GM12878 (cell line): ENCODE measurements around the gene ECM2. TPM values are rescaled to one million over a fixed set of nuclear protein-coding genes. Genes with fewer than 3 reads are reported as not detected.

Source experiments
- ATAC-seq: fragments of 200-7000 bp; cut with Tn5 transposase; 3 replicates; pipeline ENCODE4 v1.9.1; 2020; ENCODE audit warnings: mild to moderate bottlenecking, moderate library complexity
- BruUV-seq: library from RNA; stranded (reverse); fragments of 400-500 nt; replicated peaks from 2 replicates; lab custom pipeline; 2021; lab: Mats Ljungman, UMichigan
- CTCF ChIA-PET: fragments of 300-600 bp; sonication (Branson Sonifier 250); formaldehyde crosslinking; extraction: SDS; loops from one replicate; lab custom pipeline; 2021; ENCODE audit warnings: inconsistent platforms; lab: Yijun Ruan, JAX
- POLR2A ChIA-PET: fragments of 350-600 bp; formaldehyde crosslinking; extraction: SDS; loops from one replicate; lab custom pipeline; 2021; ENCODE audit warnings: inconsistent platforms; lab: Charles Lee
- RAD21 ChIA-PET: fragments of 300-600 bp; sonication (Branson Sonifier 250); formaldehyde crosslinking; loops from one replicate; lab custom pipeline; 2023; ENCODE audit warnings: antibody characterized with exemption; ENCODE audit not compliant: unreplicated experiment; lab: Charles Lee
- SMC1A ChIA-PET: fragments of 300-600 bp; sonication (Branson Sonifier 250); formaldehyde crosslinking; loops from one replicate; lab custom pipeline; 2023; ENCODE audit not compliant: unreplicated experiment, uncharacterized antibody; lab: Charles Lee
- DNase-seq: peaks from one replicate; pipeline ENCODE4 v3.0.0-alpha.2; 2011; ENCODE audit warnings: low read depth, low spot score
- FAIRE-seq: peaks from 3 replicates; lab custom pipeline; 2011; peaks lifted over from hg19 to GRCh38; lab: Jason Lieb, UNC
- H2AFZ ChIP-seq: 2 replicates; pipeline ENCODE4 v1.6.0; 2011; ENCODE audit warnings: low read depth, low read length, control low read depth; ENCODE audit not compliant: control insufficient read depth
- H3K27ac ChIP-seq: 2 replicates; pipeline ENCODE4 v1.5.1; 2011; ENCODE audit warnings: control low read depth; ENCODE audit not compliant: control insufficient read depth, insufficient read depth
- H3K27me3 ChIP-seq, 2 experiments: replicated peaks in 1 of 2; 2 replicates each; pipeline versions ENCODE4 v1.6.0 to v1.6.1; 2011; ENCODE audit warnings: low read length in 1 of 2; ENCODE audit not compliant: control insufficient read depth in 2 of 2, insufficient read depth in 2 of 2
- H3K36me3 ChIP-seq, 2 experiments: 2 replicates each; pipeline ENCODE4 v1.5.1; 2011; ENCODE audit warnings: low read length in 1 of 2; ENCODE audit not compliant: control insufficient read depth in 2 of 2, insufficient read depth in 2 of 2
- H3K4me1 ChIP-seq: 2 replicates; pipeline ENCODE4 v1.6.1; 2011; ENCODE audit warnings: mild to moderate bottlenecking, low read length, moderate library complexity, mixed read lengths; ENCODE audit not compliant: control insufficient read depth, insufficient read depth
- H3K4me2 ChIP-seq: 2 replicates; pipeline ENCODE4 v1.6.0; 2011; ENCODE audit warnings: control low read depth; ENCODE audit not compliant: control insufficient read depth, insufficient read depth
- H3K4me3 ChIP-seq: fragments of 200-600 bp; sonication (generic); 2 replicates; pipeline ENCODE4 v1.5.1; 2016
- H3K79me2 ChIP-seq: 2 replicates; pipeline ENCODE4 v1.6.0; 2011; ENCODE audit warnings: low read length; ENCODE audit not compliant: control insufficient read depth, insufficient read depth
- H3K9ac ChIP-seq: 2 replicates; pipeline ENCODE4 v1.8.0; 2011; ENCODE audit warnings: low read length, control low read depth, mixed read lengths; ENCODE audit not compliant: control insufficient read depth, insufficient read depth
- H3K9me3 ChIP-seq: replicated peaks from 3 replicates; pipeline ENCODE4 v1.5.1; 2011; ENCODE audit warnings: mild to moderate bottlenecking, low read length; ENCODE audit not compliant: control insufficient read depth, insufficient read depth
- H4K20me1 ChIP-seq: 2 replicates; pipeline ENCODE4 v1.6.0; 2011; ENCODE audit not compliant: control insufficient read depth, insufficient read depth
- EZH2 ChIP-seq: IDR thresholded peaks from 2 replicates; pipeline ENCODE4 v1.6.1; 2012; ENCODE audit warnings: low read depth, mild to moderate bottlenecking, control low read depth, inconsistent platforms, low read length, borderline replicate concordance; ENCODE audit not compliant: control insufficient read depth
- IKZF2 ChIP-seq, 2 experiments: fragments of 450-650 bp; IDR thresholded peaks; 2 replicates each; pipeline ENCODE4 v1.6.1; 2017; ENCODE audit warnings: mild to moderate bottlenecking in 2 of 2, moderate library complexity in 2 of 2
- JUNB ChIP-seq: IDR thresholded peaks from 2 replicates; pipeline ENCODE4 v1.6.1; 2016; ENCODE audit warnings: antibody characterized with exemption, mild to moderate bottlenecking
- MEF2B ChIP-seq: fragments of 450-650 bp; IDR thresholded peaks from 2 replicates; pipeline ENCODE4 v1.6.1; 2018; ENCODE audit warnings: mild to moderate bottlenecking, moderate library complexity; ENCODE audit not compliant: partially characterized antibody, poor library complexity, severe bottlenecking
- POLR2AphosphoS2 ChIP-seq: IDR thresholded peaks from 2 replicates; pipeline ENCODE4 v1.6.1; 2011; ENCODE audit warnings: low read depth, mild to moderate bottlenecking, low read length, improper control_type of control experiment, moderate library complexity
- POU2F2 ChIP-seq: IDR thresholded peaks from 3 replicates; pipeline ENCODE4 v1.6.1; 2011; ENCODE audit warnings: low read depth, mild to moderate bottlenecking, low read length, borderline replicate concordance
- RAD21 ChIP-seq: IDR thresholded peaks from 2 replicates; pipeline ENCODE4 v1.6.1; 2011; ENCODE audit warnings: mild to moderate bottlenecking, low read depth, low read length, moderate library complexity; ENCODE audit not compliant: insufficient read depth
- RFX5 ChIP-seq: IDR thresholded peaks from 2 replicates; pipeline ENCODE4 v1.6.1; 2011; ENCODE audit warnings: low read depth, low read length, improper control_type of control experiment
- RUNX3 ChIP-seq: IDR thresholded peaks from 2 replicates; pipeline ENCODE4 v1.6.1; 2012; ENCODE audit warnings: low read length, inconsistent platforms
- SREBF1 ChIP-seq: IDR thresholded peaks from 2 replicates; pipeline ENCODE4 v1.6.1; 2012; ENCODE audit warnings: mild to moderate bottlenecking, low read length
- TCF7 ChIP-seq: IDR thresholded peaks from 2 replicates; pipeline ENCODE4 v1.6.1; 2014; ENCODE audit warnings: antibody characterized with exemption, borderline replicate concordance
- WGBS: methylation state at CpG from one replicate; pipeline ENCODE4 v1.1.6; 2016; ENCODE audit warnings: low lambda C conversion rate; ENCODE audit not compliant: insufficient replicate concordance, insufficient coverage; ENCODE audit errors: missing lambda C conversion rate; 5-methylcytosine and 5-hydroxymethylcytosine counted together
- in situ Hi-C: fragments of 300-500 bp; cut with MboI; formaldehyde crosslinking; loops from 9 replicates; pipeline ENCODE4 v1.14.3; 2018; ENCODE audit warnings: mixed read lengths
- intact Hi-C: fragments of 100-400 bp; cut with micrococcal nuclease; formaldehyde crosslinking; loops from one replicate; pipeline ENCODE4 v1.14.2; 2022; ENCODE audit not compliant: unreplicated experiment
- polyA plus RNA-seq, 11 experiments: library from polyadenylated mRNA; depleted of rRNA in 4 of 11; unstranded in 6 of 11; stranded (reverse) in 5 of 11; fragments of >200 nt; fragmentation: Nextera tagmentation in 4 of 11; fragmentation: Illumina TruSeq in 1 of 11; extraction: Ambion mirVana in 4 of 11; extraction: Trizol in 1 of 11; gene quantifications; 1 replicate in 1 of 11; 2 replicates in 10 of 11; pipeline versions ENCODE4 v1.2.1 to v1.2.3, GENCODE V29; 2011 to 2016; ENCODE audit warnings: inconsistent platforms in 2 of 11, missing spikeins in 2 of 11, low read depth in 1 of 11
- total RNA-seq, 4 experiments: library from RNA; depleted of rRNA in 3 of 4; stranded (reverse); fragments of >200 nt in 3 of 4; fragmentation: Illumina TruSeq in 1 of 4; extraction: Trizol in 1 of 4; gene quantifications; 2 replicates each; pipeline versions ENCODE4 v1.2.1 to v1.2.3, GENCODE V29; 2013 to 2021
- TF ChIP-seq, protein P1 (sequence below): IDR thresholded peaks from 2 replicates; pipeline ENCODE4 v1.6.1; 2011; ENCODE audit warnings: low read depth, low read length, improper control_type of control experiment, borderline replicate concordance
- TF ChIP-seq, protein P2 (sequence below): fragments of 450-650 bp; IDR thresholded peaks from 2 replicates; pipeline ENCODE4 v1.6.1; 2017; ENCODE audit warnings: low read depth, mild to moderate bottlenecking, moderate library complexity
- TF ChIP-seq, protein P3 (sequence below): IDR thresholded peaks from 2 replicates; pipeline ENCODE4 v1.6.1; 2012; ENCODE audit warnings: mild to moderate bottlenecking, low read depth, low read length

Gene ECM2
- total and polyA plus RNA-seq, 10 of the 15 experiments (the other 5 are each of a cell fraction or from before 2014, with no cell fraction given), result 0.03 to 0.67 (median 0.09) TPM; not detected in 2

DNA sequence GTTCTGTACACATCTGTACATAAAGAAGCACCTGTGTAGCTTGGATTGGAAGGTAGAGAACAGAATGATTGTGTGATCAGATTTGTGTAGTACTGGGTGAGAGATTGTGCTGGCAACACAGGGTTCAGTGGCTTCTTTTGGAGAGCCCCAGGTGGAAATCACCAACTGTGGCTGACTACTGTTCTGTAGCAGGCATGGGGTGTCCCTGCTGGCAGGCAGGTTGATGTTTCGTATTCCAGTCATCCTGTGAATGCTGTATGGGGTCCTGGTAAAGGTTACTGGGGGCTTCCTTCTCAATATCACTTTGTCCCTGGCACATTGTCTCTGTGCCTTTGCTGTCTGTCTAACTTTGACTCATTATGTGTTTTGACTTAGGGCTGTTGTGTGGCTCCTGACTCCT is 58.8 kb downstream of the ECM2 start (continued):
- TF ChIP-seq MEF2B, result no peak
- TF ChIP-seq, protein P1, sequence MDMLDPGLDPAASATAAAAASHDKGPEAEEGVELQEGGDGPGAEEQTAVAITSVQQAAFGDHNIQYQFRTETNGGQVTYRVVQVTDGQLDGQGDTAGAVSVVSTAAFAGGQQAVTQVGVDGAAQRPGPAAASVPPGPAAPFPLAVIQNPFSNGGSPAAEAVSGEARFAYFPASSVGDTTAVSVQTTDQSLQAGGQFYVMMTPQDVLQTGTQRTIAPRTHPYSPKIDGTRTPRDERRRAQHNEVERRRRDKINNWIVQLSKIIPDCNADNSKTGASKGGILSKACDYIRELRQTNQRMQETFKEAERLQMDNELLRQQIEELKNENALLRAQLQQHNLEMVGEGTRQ, result no peak
- TF ChIP-seq IKZF2 (IDR thresholded peaks at IDR 0.05), result no peak; a peak in 1 of 4 replicates
- no peak for TF ChIP-seq TCF7
- no peak for TF ChIP-seq SREBF1
- TF ChIP-seq JUNB, result peak; percentile 63
- TF ChIP-seq, protein P2, sequence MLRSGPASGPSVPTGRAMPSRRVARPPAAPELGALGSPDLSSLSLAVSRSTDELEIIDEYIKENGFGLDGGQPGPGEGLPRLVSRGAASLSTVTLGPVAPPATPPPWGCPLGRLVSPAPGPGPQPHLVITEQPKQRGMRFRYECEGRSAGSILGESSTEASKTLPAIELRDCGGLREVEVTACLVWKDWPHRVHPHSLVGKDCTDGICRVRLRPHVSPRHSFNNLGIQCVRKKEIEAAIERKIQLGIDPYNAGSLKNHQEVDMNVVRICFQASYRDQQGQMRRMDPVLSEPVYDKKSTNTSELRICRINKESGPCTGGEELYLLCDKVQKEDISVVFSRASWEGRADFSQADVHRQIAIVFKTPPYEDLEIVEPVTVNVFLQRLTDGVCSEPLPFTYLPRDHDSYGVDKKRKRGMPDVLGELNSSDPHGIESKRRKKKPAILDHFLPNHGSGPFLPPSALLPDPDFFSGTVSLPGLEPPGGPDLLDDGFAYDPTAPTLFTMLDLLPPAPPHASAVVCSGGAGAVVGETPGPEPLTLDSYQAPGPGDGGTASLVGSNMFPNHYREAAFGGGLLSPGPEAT, result peak; percentile 41; the same call in 1 of the 2 replicates
- TF ChIP-seq RUNX3, result no peak
- no peak for TF ChIP-seq RFX5
- TF ChIP-seq, all 136 proteins: peak for 7

DNA sequence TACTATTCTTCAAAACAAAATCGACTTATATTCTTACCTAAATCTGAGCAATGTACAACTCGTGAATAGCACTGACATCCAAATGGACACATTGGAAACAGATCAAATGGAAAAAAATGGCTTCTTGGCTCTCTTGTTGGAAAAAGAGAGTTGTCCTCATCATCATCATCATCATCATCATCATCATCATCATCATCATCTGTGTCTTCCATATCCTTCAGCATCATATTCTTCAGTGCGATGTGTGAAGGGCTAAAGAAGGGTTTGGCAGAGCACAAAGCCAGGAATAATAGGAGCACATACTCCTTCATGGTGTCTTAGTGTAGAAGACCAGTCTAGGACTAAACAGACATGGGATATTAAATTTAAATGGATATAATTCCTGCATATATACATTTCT is 61.2 kb downstream of the ECM2 start:
- H2AFZ ChIP-seq, result no peak overlapping the region
- intact Hi-C loops, result no loop called here
- in situ Hi-C loops, result no loop called here
- H3K4me1 ChIP-seq, result peaks cover 6% of the 10 kb centered on the region
- ChIA-PET RAD21 (no interaction called here), SMC1A (interaction anchor here (1.3 kb wide), 1 partner anchor 12 kb away, joined by 3 read pairs; no protein-coding TSS in a partner anchor), POLR2A (no interaction called here), CTCF (no interaction called here)
- no peak overlapping the region for H3K27ac ChIP-seq
- H4K20me1 ChIP-seq, result no peaks in the 10 kb centered on the region
- ATAC-seq, result no peak
- no TSS peak for BruUV-seq
- H3K36me3 ChIP-seq, result no peaks in the 10 kb centered on the region
- no peak overlapping the region for H3K4me3 ChIP-seq
- DNase-seq, result no peak
- no peaks in the 10 kb centered on the region for H3K27me3 ChIP-seq
- H3K79me2 ChIP-seq, result no peaks in the 10 kb centered on the region
- FAIRE-seq, result no peak
- H3K4me2 ChIP-seq, result no peak overlapping the region
- 100% methylated on average over 3 of the region's 3 CpGs for WGBS
- no peaks in the 10 kb centered on the region for H3K9me3 ChIP-seq
- no peak overlapping the region for H3K9ac ChIP-seq
- TF ChIP-seq, protein P3, sequence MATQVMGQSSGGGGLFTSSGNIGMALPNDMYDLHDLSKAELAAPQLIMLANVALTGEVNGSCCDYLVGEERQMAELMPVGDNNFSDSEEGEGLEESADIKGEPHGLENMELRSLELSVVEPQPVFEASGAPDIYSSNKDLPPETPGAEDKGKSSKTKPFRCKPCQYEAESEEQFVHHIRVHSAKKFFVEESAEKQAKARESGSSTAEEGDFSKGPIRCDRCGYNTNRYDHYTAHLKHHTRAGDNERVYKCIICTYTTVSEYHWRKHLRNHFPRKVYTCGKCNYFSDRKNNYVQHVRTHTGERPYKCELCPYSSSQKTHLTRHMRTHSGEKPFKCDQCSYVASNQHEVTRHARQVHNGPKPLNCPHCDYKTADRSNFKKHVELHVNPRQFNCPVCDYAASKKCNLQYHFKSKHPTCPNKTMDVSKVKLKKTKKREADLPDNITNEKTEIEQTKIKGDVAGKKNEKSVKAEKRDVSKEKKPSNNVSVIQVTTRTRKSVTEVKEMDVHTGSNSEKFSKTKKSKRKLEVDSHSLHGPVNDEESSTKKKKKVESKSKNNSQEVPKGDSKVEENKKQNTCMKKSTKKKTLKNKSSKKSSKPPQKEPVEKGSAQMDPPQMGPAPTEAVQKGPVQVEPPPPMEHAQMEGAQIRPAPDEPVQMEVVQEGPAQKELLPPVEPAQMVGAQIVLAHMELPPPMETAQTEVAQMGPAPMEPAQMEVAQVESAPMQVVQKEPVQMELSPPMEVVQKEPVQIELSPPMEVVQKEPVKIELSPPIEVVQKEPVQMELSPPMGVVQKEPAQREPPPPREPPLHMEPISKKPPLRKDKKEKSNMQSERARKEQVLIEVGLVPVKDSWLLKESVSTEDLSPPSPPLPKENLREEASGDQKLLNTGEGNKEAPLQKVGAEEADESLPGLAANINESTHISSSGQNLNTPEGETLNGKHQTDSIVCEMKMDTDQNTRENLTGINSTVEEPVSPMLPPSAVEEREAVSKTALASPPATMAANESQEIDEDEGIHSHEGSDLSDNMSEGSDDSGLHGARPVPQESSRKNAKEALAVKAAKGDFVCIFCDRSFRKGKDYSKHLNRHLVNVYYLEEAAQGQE, result no peak
- no peak for TF ChIP-seq POU2F2
- TF ChIP-seq POLR2AphosphoS2, result no peak
- TF ChIP-seq MEF2B, result no peak
- TF ChIP-seq EZH2, result no peak
- TF ChIP-seq RAD21, result no peak
